Activated CD8-positive, alpha-beta memory T cell treated with anti-CD3 and anti-CD28 coated beads for 4 hours (primary cell): ENCODE data around the gene RADIL.

Experiments used
- DNase-seq, 2 donors: peaks; one replicate each; pipeline ENCODE4 v3.0.0-alpha.2; 2020; ENCODE audit warnings: low read depth in 2 of 2

Gene RADIL

GRCh38 chr7:4831723-4832495 lies 51.6 kb downstream of the RADIL start:
- no peak for DNase-seq

- peak; percentile 20 to 21 for DNase-seq
Observed at GRCh38 chr7:4830176-4830575, 53.3 kb downstream of the RADIL start.

- no peak for DNase-seq
Observed at GRCh38 chr7:4828720-4829383, 54.7 kb downstream of the RADIL start.

- no peak for DNase-seq
Observed at GRCh38 chr7:4825081-4825480, 58.4 kb downstream of the RADIL start.

- no peak for DNase-seq
Observed at GRCh38 chr7:4824120-4824775, 59.3 kb downstream of the RADIL start.

- DNase-seq, result no peak
Observed at GRCh38 chr7:4823441-4824119, 59.9 kb downstream of the RADIL start.

- no peak for DNase-seq
Observed at GRCh38 chr7:4822677-4823076, 60.8 kb downstream of the RADIL start.

- no peak for DNase-seq
Observed at GRCh38 chr7:4820967-4821471, 62.5 kb downstream of the RADIL start.

- no peak for DNase-seq
Observed at GRCh38 chr7:4820405-4820966, 63.0 kb downstream of the RADIL start.

- no peak for DNase-seq
Observed at GRCh38 chr7:4819560-4820404, 63.7 kb downstream of the RADIL start.

- DNase-seq, result no peak
Observed at GRCh38 chr7:4818000-4818794, 65.3 kb downstream of the RADIL start.

- DNase-seq, result no peak
Observed at GRCh38 chr7:4817178-4817901, 66.2 kb downstream of the RADIL start.

GRCh38 chr7:4816419-4817080 lies 67.0 kb downstream of the RADIL start:
- no peak for DNase-seq

- no peak for DNase-seq
Observed at GRCh38 chr7:4815609-4816418, 67.7 kb downstream of the RADIL start.

GRCh38 chr7:4815121-4815520 lies 68.4 kb downstream of the RADIL start:
- DNase-seq, result no peak

GRCh38 chr7:4814433-4814832 lies 69.1 kb downstream of the RADIL start:
- no peak for DNase-seq

- DNase-seq, result no peak
Observed at GRCh38 chr7:4809666-4810065, 73.8 kb downstream of the RADIL start.

- DNase-seq, result peak in 1 of 2 donors; percentile 16
Observed at GRCh38 chr7:4809091-4809591, 74.4 kb downstream of the RADIL start.
